SK-N-SH treated with all-trans-retinoic acid at 6 μM for 48 hours (cell line): ENCODE measurements around the gene PTHLH.

Experiments
- ARNTL ChIP-seq: fragments of 450-650 bp; formaldehyde crosslinking; IDR thresholded peaks from 2 replicates; pipeline ENCODE4 v1.5.0; 2020; ENCODE audit warnings: low read depth, mild to moderate bottlenecking, moderate library complexity, borderline replicate concordance
- BACH2 ChIP-seq: fragments of 250-450 bp; sonication (Bioruptor Pico); IDR thresholded peaks from 2 replicates; pipeline ENCODE4 v1.9.0; 2021; ENCODE audit warnings: mild to moderate bottlenecking, borderline replicate concordance
- ISL1 ChIP-seq: fragments of 250-450 bp; sonication (Bioruptor Pico); IDR thresholded peaks from 2 replicates; pipeline ENCODE4 v2.1.2; 2022; ENCODE audit warnings: mild to moderate bottlenecking, moderate library complexity
- PATZ1 ChIP-seq: fragments of 250-450 bp; sonication (Bioruptor Pico); IDR thresholded peaks from 2 replicates; pipeline ENCODE4 v1.8.0; 2020; ENCODE audit warnings: mild to moderate bottlenecking, moderate library complexity, borderline replicate concordance
- SNAI2 ChIP-seq: fragments of 250-450 bp; sonication (Bioruptor Pico); IDR thresholded peaks from 2 replicates; pipeline ENCODE4 v1.5.0; 2020; ENCODE audit warnings: mild to moderate bottlenecking, moderate library complexity
- ZFP3 ChIP-seq: fragments of 250-450 bp; sonication (Bioruptor Pico); IDR thresholded peaks from 2 replicates; pipeline ENCODE4 v1.5.0; 2020; ENCODE audit warnings: mild to moderate bottlenecking, moderate library complexity
- ZNF8 ChIP-seq: fragments of 450-650 bp; formaldehyde crosslinking; IDR thresholded peaks from 2 replicates; pipeline ENCODE4 v1.5.0; 2020; ENCODE audit warnings: mild to moderate bottlenecking, moderate library complexity
- TF ChIP-seq, protein P1 (sequence below): fragments of 250-450 bp; sonication (Bioruptor Pico); IDR thresholded peaks from 2 replicates; pipeline ENCODE4 v1.5.1; 2021; ENCODE audit warnings: mild to moderate bottlenecking, moderate library complexity
- TF ChIP-seq, protein P2 (sequence below): fragments of 250-450 bp; sonication (Bioruptor Pico); IDR thresholded peaks from 2 replicates; pipeline ENCODE4 v1.5.1; 2020; ENCODE audit warnings: low read depth, mild to moderate bottlenecking, moderate library complexity
- TF ChIP-seq, protein P3 (sequence below): fragments of 250-450 bp; sonication (Bioruptor Pico); IDR thresholded peaks from 2 replicates; pipeline ENCODE4 v1.8.0; 2021; ENCODE audit warnings: low read depth, mild to moderate bottlenecking, moderate library complexity, borderline replicate concordance

- no peak for TF ChIP-seq ZFP3
- TF ChIP-seq, protein P1, sequence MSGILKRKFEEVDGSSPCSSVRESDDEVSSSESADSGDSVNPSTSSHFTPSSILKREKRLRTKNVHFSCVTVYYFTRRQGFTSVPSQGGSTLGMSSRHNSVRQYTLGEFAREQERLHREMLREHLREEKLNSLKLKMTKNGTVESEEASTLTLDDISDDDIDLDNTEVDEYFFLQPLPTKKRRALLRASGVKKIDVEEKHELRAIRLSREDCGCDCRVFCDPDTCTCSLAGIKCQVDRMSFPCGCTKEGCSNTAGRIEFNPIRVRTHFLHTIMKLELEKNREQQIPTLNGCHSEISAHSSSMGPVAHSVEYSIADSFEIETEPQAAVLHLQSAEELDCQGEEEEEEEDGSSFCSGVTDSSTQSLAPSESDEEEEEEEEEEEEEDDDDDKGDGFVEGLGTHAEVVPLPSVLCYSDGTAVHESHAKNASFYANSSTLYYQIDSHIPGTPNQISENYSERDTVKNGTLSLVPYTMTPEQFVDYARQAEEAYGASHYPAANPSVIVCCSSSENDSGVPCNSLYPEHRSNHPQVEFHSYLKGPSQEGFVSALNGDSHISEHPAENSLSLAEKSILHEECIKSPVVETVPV (CRISPR knock-in tag), result no peak
- TF ChIP-seq, protein P2, sequence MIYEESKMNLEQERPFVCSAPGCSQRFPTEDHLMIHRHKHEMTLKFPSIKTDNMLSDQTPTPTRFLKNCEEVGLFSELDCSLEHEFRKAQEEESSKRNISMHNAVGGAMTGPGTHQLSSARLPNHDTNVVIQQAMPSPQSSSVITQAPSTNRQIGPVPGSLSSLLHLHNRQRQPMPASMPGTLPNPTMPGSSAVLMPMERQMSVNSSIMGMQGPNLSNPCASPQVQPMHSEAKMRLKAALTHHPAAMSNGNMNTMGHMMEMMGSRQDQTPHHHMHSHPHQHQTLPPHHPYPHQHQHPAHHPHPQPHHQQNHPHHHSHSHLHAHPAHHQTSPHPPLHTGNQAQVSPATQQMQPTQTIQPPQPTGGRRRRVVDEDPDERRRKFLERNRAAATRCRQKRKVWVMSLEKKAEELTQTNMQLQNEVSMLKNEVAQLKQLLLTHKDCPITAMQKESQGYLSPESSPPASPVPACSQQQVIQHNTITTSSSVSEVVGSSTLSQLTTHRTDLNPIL (CRISPR knock-in tag), result no peak
- TF ChIP-seq, protein P3, sequence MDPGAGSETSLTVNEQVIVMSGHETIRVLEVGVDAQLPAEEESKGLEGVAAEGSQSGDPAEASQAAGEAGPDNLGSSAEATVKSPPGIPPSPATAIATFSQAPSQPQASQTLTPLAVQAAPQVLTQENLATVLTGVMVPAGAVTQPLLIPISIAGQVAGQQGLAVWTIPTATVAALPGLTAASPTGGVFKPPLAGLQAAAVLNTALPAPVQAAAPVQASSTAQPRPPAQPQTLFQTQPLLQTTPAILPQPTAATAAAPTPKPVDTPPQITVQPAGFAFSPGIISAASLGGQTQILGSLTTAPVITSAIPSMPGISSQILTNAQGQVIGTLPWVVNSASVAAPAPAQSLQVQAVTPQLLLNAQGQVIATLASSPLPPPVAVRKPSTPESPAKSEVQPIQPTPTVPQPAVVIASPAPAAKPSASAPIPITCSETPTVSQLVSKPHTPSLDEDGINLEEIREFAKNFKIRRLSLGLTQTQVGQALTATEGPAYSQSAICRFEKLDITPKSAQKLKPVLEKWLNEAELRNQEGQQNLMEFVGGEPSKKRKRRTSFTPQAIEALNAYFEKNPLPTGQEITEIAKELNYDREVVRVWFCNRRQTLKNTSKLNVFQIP (CRISPR knock-in tag), result no peak
- TF ChIP-seq ARNTL, result no peak
- no peak for TF ChIP-seq BACH2 (CRISPR knock-in tag)
- TF ChIP-seq SNAI2 (CRISPR knock-in tag), result no peak
- no peak for TF ChIP-seq ZNF8 (CRISPR knock-in tag)
- TF ChIP-seq PATZ1 (CRISPR knock-in tag), result no peak
- no peak for TF ChIP-seq ISL1 (CRISPR knock-in tag)
Measured at GRCh38 chr12:27964123-27964522, 8.4 kb downstream of the PTHLH start.
